Right lobe of liver (tissue), 4 donors: ENCODE data around the gene LRRC42.

Source experiments
- POLR2A ChIP-seq: fragments of 450-650 bp; IDR thresholded peaks from one replicate; pipeline ENCODE4 v1.6.1; 2017; ENCODE audit warnings: antibody characterized with exemption, mild to moderate bottlenecking
- TF ChIP-seq, protein P1 (sequence below), 4 donors: fragments of 200-600 bp in 3 of 4; fragments of 450-650 bp in 1 of 4; IDR thresholded peaks; one replicate each; pipeline versions ENCODE4 v1.5.1 to v1.8.0; 2016 to 2022; ENCODE audit warnings: antibody characterized with exemption in 4 of 4, mild to moderate bottlenecking in 2 of 4
- donor health status: DM: no; HTN: no; CAD: no.
- donor health status: DM: no; HTN: no; CAD: no.
- donor health status: DM: no; HTN: yes; CAD: no.

DNA sequence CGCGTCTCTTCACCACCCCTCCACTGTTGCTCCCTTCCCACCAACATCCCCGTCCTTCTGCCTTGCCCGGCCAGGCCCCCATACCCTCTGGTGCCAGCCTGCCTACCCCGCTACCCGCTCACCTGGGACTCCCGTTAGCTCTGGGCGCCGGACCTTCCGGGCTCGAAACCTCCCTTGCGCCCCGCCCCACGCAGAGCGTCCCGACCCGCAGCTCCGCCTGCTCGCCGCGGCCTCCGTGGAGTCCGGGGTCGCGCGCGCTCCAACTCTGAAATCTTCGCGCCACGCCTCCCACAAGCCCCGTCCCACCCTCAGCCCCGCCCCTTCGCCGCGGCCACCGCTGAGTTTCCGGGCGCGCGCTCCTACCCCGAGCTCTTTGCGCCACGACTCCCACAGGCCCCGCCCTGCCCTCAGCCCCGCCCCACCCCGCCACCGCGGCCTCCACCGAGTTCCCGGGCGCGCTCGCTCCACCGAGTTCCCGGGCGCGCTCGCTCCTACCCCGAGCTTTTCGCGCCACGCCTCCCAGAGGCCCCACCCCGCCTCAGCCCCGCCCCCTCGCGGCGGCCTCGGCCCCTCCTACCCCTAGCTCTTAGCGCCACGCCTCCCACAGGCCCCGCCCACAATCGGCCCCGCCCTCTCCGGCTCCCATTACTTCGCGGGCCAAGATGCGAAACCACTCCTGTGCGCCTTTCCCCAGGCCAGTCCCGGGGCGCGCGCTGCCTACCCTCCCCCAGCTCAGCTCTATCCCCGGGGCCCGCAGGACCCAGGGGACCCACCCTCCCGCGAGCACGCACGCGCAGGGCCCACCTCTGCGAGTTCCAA, 508 bp upstream of the LRRC42 start, which contains the start of gene IFT25:
- TF ChIP-seq, protein P1, sequence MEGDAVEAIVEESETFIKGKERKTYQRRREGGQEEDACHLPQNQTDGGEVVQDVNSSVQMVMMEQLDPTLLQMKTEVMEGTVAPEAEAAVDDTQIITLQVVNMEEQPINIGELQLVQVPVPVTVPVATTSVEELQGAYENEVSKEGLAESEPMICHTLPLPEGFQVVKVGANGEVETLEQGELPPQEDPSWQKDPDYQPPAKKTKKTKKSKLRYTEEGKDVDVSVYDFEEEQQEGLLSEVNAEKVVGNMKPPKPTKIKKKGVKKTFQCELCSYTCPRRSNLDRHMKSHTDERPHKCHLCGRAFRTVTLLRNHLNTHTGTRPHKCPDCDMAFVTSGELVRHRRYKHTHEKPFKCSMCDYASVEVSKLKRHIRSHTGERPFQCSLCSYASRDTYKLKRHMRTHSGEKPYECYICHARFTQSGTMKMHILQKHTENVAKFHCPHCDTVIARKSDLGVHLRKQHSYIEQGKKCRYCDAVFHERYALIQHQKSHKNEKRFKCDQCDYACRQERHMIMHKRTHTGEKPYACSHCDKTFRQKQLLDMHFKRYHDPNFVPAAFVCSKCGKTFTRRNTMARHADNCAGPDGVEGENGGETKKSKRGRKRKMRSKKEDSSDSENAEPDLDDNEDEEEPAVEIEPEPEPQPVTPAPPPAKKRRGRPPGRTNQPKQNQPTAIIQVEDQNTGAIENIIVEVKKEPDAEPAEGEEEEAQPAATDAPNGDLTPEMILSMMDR (IDR thresholded peaks at IDR 0.05) = no peak
- TF ChIP-seq POLR2A = peak; percentile 79
